ENCODE results near the gene PTCSC3.
"Not testable (repeated sequence)": the region's sequence is repeated elsewhere in the genome, so short reads cannot be mapped to it uniquely, and the experiment has no call there.

The PTCSC3 gene

GRCh38 chr14:36174767-36175424 lies 1.6 kb downstream of the PTCSC3 start:
- no peak for DNase-seq (ENCODE audit: low read depth, low spot score)

GRCh38 chr14:36173161-36173560 lies 3.4 kb downstream of the PTCSC3 start:
- no peak for DNase-seq (ENCODE audit: low read depth, low spot score)

DNA sequence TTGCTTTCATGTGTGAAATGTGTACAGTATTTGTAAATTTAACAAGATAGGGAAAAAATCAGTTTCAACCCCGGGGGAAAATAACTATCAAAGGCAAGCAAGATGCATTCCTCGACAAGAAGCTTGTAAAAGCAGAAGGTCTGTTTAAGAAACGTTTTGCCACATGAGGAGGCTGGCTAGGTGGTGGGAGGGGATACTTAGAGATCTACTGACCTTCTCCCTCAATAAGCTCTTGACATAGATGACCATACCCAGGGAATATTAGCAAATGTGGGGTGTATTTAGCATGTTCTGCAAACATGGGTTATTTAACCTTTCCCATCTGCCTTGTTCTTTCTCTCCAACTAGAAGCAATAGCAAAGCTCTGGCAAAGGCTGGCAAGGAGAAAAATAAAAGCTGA lies 4.9 kb downstream of the PTCSC3 start:
- no peak for DNase-seq (ENCODE audit: low read depth, low spot score)

- DNase-seq (ENCODE audit: low read depth, low spot score): no peak
These were observed 9.1 kb downstream of the PTCSC3 start for GRCh38 chr14:36167431-36167830.

GRCh38 chr14:36163451-36163850 lies 13.1 kb downstream of the PTCSC3 start:
- DNase-seq (ENCODE audit: low read depth, low spot score): no peak

- no peak for DNase-seq (ENCODE audit: low read depth, low spot score)
These were observed 14.3 kb downstream of the PTCSC3 start for GRCh38 chr14:36162267-36162666.

- DNase-seq (ENCODE audit: low read depth, low spot score): no peak
These were observed 14.7 kb downstream of the PTCSC3 start for GRCh38 chr14:36161776-36162175.

GRCh38 chr14:36151335-36151734 lies 25.2 kb downstream of the PTCSC3 start:
- DNase-seq (ENCODE audit: low read depth, low spot score): no peak

DNA sequence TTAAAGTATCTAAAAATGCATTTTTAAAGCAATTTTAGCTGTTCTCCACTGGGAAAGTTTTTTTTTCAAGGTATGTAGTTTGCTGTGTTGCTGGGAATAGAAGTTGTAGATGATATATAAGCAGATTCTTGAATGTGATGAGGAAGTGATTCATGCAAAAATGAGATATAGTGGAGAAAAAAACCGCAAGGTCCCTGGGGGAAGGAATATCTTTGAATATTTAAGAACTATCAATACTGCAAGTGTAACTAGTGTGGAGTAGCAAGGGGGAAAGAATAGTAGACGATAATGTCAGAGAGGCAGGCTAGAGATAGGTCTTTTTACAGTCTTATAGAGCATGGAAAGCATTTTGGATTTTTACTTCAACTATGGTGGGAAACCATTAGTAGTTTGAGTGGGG lies 42.5 kb downstream of the PTCSC3 start:
- DNase-seq (ENCODE audit: low read depth, low spot score): no peak

GRCh38 chr14:36132826-36133225 lies 43.7 kb downstream of the PTCSC3 start:
- DNase-seq (ENCODE audit: low read depth, low spot score): no peak

GRCh38 chr14:36130186-36130585 lies 46.3 kb downstream of the PTCSC3 start:
- no peak for DNase-seq (ENCODE audit: low read depth, low spot score)

- no peak for DNase-seq (ENCODE audit: low read depth, low spot score)
These were observed 47.3 kb downstream of the PTCSC3 start for GRCh38 chr14:36129181-36129580.

DNA sequence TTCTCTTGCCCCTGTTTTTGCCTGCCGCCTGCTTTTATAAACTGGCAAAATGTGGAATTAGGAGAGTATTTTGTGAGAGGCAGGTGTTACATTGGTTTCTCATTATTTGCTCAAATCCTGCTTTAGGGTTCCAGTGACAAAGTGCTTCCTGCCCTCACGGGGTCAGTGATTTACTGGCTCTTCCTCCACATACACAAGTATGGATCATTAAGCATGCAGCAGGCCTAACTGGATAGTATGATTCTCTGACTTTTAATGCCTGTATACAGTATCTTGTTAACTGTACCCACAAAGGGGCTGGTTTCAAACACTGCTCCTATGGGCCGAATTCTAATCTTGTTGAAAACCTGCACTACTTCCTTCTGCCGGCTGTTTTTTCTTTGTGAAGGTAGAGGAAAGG lies 63.2 kb downstream of the PTCSC3 start:
- DNase-seq (ENCODE audit: low read depth, low spot score): no peak

- DNase-seq (ENCODE audit: low read depth, low spot score): no peak
These were observed 64.5 kb downstream of the PTCSC3 start for GRCh38 chr14:36111822-36112583.

DNA sequence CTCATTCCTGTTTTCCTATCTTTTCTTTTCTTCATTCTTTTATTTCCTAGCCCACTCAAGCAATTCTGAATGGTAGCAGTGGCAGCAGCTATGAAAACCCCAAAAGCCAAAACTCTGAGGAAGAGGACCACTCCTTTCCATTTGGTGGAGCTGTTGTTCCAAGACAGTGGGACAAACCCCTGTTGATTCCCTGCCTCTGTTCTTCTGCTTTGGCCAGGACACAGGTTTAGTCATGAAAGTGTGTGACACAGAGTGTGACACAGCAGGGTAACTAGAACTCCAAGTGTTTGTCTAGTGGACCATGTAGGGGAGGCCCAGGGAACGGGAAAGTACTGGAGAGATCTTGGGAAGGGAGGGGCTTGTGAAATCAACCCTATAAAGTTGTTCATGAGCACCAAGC lies 71.1 kb downstream of the PTCSC3 start:
- no peak for DNase-seq (ENCODE audit: low read depth, low spot score)

DNA sequence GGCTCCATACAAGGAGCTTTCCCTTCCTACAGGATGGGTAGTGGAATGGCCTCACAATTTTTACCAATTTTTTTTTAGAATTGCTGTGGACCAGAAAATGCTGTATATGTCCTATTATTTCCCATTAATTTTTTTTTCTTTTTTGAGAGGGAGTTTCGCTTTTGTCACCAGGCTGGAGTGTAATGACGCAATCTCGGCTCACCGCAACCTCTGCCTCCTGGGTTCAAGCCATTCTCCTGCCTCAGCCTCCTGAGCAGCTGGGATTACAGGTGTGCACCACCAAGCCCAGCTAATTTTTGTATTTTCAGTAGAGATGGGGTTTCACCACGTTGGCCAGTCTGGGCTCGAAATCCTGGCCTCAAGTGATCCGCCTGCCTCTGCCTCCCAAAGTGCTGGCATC lies 72.3 kb downstream of the PTCSC3 start:
- DNase-seq (ENCODE audit: low read depth, low spot score): not testable (repeated sequence)

DNA sequence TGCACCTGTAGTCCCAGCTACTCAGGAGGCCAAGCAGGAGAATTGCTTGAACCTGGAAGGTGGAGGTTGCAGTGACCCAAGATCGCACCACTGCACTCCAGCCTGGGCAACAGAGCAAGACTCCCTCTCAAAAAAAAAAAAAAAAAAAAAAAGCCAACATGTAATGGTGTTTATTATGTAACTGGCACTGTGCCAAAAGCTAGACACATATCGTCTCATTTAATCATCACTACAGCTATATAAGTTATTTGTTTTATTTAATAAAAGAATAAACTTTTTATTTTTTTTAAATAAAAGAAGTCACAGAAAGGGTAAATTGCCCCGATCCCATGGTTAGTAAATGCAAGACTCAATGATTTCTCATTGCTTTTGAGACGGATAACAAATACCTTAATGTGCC lies 76.9 kb downstream of the PTCSC3 start:
- DNase-seq (ENCODE audit: low read depth, low spot score): no peak

DNA sequence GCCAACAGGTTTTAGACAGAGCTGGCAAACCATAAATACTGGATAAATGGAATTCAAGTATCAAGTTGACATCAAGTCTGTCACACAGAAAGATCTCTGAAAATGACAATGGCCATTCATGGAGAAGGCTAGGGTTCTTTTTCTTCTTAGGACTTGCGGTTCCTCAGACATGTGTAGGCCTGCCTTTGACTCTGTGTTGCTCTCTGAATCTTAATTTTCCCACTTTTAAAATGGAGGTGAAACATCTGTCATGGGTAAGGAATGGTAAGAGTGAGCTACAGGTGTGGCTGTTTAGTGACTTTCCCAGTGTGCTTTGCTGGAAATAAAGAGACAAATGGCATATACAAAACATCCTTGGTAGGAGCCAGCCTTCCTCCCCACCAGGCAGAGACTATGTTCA lies 79.2 kb downstream of the PTCSC3 start:
- no peak for DNase-seq (ENCODE audit: low read depth, low spot score)

DNA sequence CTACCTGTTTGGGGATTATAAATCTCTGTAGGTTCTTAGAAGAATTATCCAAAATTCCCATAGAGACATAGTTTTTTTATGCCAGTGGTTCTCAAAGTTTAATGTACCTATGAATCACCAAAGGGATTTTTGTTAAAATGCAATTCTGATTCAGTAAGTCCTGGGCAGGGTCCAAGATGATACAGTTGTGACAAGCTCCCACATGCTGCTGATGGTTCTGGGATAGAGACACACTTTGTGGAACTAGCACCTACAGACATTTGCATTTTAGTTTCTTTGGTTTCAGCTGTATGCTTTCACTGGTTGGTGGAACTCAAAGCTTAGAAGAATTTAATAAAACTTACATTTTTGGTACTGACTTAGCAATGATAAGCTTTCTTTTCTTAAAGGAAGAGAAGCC lies 80.4 kb downstream of the PTCSC3 start:
- no peak for DNase-seq (ENCODE audit: low read depth, low spot score)

- no peak for DNase-seq (ENCODE audit: low read depth, low spot score)
These were observed 81.6 kb downstream of the PTCSC3 start for GRCh38 chr14:36094963-36095362.

GRCh38 chr14:36091096-36091495 lies 85.4 kb downstream of the PTCSC3 start:
- DNase-seq (ENCODE audit: low read depth, low spot score): peak; percentile 13

DNA sequence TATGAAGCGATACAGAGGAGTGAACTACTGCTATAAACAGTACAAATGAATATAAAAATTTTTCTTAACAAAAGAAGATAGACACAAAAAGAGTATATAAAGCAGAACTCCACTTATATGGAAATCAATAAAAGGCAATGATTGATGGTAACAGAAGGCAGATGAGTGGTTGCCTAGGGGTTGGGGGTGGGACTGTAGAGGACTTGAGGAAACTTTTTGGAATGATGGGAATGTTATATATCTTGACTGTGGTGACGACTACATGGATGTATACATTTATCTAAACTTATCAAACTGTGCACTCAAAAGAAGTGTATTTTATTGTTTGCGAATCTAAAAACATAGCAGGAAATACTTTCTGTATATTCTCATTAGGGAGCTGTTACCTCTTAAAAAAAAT lies 89.1 kb downstream of the PTCSC3 start:
- no peak for DNase-seq (ENCODE audit: low read depth, low spot score)

DNA sequence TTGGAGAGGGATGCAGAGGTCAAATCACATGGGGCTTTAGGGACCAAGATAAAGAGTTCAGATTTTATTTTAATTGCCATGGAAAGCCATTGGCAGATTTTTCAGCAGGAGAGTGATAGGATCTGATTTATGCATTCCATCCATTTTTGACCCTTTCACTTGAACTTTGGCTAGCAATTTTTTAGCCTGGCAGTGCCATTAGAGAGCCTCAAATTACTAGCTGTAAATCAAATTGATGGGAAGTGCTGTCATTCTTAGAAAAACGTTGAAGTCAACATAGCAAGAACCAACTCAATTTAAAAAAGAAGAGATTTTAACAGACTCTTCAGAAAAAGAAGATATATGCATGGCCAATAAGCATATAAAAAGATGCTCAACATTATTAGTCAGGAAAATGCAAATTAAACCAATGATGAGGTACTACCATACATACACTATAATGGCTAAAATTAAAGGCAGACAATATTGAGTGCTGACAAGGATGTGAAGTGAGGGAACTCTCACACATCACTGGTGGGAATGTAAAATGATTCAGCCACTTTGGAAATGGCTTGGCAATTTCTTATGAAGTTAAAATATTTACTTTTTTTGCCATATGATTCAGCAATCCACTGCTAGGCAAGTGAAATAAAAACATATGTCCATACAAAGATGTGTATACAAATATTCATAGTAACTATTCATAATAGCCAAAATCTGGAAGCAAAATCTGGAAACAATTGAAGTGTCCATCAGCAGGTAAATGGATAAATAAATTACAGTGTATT lies 89.7 kb downstream of the PTCSC3 start:
- DNase-seq (ENCODE audit: low read depth, low spot score): no peak
